NCI-H748 (cell line): ENCODE data around the gene JPH2.
"Not testable (repeated sequence)": the region's sequence is repeated elsewhere in the genome, so short reads cannot be mapped to it uniquely, and the experiment has no call there.

Source experiments
- DNase-seq: peaks from one replicate; lab custom pipeline; 2025; ENCODE audit not compliant: unreplicated experiment; lab: John Stamatoyannopoulos, UW

JPH2 gene

GRCh38 chr20:44187054-44187771 is at the start of gene JPH2:
TSS of gene JPH2 (minus strand) at chr20:44187188. CDS start at chr20:44186705, 483 bp downstream.
- DNase-seq, result no peak

DNA sequence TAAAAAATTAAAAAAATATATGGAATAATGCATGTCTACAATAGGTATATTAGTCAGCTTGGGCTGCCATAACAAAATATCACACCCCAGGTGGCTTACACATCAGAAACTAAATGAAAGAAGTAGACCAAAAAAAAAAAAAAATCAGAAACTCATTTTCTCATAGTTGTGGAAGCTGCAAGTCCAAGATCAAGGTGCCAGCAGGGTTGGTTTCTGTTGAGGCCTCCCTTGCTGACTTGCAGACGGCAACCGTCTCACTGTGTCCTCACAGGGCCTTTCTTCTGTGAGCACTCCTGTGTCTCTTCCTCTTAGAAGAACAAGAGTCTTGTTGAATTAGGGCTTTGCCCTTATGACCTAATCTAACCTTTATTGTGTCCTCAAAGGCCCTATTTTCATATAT is 48.7 kb upstream of the JPH2 start:
- no peak for DNase-seq

DNA sequence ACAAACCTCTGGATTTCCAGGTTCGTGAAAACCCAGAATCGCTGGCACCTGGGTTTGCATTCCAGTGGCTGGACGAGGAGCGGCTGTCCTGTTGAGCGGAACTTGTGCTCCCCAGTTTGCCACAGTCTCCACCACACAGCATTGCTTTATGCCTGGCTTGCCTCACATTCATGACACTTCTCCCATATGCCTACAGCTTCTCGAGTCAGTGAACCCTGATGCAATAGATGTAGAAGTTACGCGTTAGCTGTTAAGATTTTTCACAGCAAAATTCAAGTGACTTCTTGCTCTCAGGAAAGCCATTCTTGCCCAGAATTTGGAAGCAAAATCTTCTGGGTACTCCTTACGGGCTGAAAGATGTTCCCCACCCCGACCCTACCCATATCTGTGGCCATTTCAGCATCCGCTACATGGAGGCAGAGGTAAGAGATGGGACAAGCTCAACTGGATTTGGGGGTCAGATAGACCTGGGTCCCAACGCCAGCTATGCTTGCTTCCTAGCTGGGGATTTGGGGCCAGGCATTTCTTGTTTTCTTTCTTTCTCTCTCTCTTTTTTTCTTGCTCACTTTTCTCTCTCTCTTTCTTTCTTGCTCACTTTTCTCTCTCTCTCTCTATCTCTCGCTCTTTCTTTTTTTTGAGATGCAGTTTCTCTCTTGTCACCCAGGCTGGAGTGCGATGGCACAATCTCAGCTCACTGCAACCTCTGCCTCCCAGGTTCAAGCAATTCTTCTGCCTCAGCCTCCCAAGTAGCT is 47.8 kb upstream of the JPH2 start:
- DNase-seq, result no peak

DNA sequence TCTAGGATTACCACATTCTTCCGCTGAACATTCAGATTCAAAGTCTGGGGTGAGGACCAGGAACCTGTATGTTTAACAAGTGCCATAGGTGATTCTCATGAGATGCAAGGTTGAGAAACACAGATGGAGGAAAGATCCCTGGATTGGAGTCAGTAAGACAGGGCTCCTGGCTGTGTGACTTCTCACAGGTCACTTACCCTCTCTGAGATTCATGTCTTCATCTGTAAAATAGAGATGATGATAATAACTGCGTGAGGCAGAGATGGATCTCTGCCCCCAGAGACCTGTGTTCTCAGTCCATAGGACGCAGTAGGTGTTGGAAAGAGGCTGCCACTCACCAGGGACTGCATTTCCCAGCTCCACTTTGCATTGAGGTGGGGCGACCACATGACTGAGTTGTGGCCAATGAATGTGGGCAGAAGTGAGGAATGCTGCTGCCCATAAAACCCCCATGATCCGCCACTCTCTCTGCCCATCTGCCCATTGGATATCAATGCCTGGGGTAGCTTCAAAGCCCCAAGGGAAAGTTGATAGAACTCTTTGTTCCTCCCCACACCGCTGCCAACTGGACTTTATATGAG is 46.5 kb upstream of the JPH2 start:
- no peak for DNase-seq

DNA sequence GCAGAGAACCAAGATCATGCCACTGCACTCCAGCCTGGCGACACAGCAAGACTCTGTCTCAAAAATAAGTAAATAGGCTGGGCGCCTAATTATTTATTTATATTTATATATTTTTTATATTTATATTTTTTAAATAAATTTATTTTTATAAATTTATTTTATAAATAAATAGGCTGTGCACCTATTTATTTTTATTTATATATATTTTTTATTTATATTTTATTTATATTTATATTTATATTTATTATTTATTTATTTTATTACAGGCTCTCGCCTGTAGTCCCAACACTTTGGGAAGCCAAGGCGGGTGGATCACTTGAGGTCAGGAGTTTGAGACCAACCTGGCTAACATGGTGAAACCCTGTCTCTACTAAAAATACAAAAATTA is 45.5 kb upstream of the JPH2 start:
- not testable (repeated sequence) for DNase-seq

- no peak for DNase-seq
Observed at GRCh38 chr20:44231713-44232468, 44.9 kb upstream of the JPH2 start.

DNA sequence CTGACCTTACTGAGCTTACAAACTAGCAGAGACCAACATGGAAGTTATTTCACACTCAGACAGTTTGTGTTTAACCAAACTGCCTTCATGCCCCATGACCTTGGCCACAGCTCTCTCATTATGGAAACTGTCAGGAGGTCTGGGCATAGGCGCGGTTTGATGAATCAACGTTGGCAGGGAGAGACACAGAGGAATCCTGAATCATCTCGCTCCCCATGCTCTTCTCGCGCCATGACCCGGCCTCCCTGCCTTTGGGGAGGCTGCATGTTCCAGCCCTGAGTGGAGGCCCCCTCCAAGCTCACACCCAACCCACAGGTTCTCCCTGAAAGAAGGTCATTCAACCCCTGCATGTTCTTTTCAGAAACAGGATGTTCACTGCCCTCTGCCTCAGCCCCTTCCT is 44.2 kb upstream of the JPH2 start:
- DNase-seq, result no peak

DNA sequence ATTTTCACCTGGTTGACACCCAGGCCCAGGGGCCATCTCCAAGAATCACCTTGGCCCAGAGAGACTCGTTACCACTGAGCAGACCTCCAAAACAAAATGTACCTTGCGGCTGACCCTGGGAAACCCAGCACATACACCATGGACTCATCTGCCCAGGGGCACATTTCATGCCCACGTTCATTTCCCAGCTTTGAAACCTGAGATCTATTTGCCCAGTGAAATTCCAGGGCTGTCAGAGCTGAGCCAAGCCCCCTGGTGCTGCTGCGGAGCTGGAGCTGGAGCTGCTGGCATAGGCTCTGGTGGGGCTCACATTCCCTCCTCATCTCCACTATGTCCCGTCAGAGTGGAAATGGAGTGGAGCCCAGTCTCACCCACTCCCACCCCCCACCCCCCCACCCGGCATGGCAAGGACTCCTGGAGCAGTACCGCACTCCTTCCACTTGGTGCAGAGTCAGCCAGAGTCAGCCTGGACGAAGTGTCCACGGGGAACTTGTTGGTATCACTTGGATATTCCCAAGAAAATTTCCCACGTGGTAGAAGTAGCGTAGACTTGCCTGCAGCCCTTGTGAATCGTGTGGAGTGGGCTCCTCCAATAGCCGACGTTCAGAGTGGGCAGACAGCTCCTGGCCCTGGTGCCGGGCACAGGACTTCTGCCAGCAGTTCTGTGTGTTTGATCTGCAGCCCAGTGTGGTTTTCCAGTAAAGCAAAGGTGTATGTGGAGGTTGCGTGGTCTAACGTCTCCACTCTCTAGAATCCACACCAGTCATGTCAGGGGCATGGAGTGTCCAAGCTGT is 41.7 kb upstream of the JPH2 start:
- no peak for DNase-seq

DNA sequence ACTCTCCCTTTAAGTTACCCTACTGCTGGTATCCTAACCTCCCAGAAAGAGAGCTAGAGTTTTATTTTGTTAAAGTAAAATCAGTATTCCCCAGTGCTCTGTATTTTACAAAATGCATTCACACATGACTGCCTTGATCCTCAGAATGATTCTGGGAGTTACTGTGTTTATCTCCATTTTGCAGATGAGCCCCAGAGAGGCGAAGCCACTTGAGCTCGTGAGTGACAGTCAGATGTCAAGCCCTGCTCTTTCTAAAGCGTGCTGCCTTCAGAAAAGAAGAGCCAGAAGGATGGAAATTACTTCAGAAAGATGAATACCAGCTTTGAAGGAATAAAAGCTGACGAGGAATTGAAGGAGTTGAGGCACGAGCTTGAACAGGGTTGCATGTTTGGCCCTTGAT is 37.6 kb upstream of the JPH2 start:
- DNase-seq, result no peak

DNA sequence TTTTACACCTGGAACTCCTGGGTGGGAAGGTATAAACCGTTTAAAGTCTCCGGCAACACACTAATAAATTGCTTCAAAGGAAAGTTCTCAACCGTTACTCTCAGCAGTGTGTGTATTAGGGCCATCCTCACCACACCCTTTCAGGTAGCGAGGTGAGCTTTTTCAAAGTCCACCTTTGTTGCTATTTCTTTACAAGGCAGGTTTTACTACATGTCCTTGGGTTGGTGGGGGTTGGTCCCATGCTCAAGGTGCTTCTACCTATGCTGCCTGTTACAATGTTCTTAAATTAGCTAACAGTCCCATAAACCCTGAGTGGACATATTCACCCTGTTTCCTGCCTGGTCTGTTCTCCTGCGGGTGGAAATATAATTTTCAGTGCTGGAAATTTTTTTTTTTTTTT is 36.7 kb upstream of the JPH2 start:
- DNase-seq, result no peak

DNA sequence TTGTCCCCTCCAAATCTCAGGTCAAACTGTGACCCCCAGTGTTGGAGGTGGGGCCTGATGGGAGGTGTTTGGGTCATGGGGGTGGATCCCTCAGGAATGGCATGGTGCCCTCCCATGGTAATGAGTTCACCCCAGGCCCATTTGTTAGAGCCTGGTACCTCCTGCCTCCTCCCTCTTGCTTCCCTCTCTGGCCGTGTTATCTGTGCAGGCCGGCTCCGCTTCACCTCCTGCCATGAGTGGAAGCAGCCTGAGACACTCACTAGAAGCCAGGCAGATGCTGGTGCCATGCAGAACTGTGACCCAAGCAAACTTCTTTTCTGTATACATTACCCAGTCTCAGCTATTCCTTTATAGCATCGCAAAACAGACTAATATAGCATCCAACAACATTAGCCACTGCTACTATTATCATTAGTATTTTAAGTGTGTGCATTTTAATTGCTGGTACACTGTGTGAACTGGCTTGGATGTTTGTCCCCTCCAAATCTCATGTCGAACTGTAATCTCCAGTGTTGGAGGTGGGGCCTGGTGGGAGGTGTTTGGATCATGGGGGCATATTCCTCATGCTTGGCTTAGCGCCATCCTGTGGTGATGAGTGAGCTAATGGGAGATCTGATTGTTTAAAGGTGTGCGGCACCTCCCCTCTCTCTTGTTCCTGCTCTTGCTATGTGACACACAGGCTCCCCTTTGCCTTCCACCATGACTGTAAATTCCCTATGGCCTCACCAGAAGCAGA is 35.8 kb upstream of the JPH2 start:
- DNase-seq, result peak; percentile 14

GRCh38 chr20:44222027-44222426 is 35.0 kb upstream of the JPH2 start:
- DNase-seq, result no peak

- DNase-seq, result no peak
Observed at GRCh38 chr20:44221368-44221954, 34.5 kb upstream of the JPH2 start.

DNA sequence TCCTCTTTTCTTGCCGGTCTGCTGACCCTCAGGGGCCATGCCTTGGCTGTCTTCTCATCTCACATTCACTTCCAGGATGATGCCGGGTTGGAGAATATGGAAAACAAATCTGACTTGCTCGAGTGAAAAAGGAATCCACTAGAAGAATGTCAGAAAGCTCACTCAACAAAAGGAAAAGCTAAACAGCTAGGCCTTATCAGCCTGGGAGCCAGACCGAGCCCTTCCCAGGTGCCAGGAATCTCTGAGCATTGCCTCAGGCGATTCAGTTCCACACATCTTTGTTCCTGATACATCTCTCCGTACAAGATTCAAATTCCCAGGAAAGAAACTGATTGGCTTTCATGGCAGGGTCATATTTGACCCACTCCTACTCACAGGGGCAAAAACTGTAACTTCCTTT is 32.8 kb upstream of the JPH2 start:
- no peak for DNase-seq

DNA sequence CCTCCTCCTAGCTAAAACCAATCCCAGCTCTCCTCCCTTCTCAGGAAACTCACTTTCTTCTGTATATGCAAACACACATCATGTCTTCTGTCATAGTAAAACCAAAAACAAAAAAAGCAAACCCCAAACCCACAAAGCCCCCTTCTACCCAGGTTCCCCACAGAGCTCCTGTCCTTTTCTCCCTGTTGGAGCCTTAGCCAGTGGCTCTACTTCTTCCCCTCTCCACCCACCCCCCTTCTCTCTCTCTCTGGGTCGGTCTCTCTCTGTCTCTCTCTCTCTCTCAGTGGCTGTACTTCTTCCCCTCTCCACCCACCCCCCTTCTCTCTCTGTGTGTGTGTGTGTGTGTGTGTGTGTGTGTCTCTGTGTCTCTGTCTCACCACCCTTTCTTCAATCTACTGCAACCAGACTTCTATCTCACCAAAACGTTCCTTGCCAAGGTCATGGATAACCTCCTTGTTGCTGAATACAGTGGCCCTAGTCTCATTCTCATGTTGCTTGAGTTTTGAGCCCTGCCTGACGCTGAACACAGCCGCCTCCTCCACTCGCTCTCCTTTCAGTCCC is 32.3 kb upstream of the JPH2 start:
- DNase-seq, result no peak

DNA sequence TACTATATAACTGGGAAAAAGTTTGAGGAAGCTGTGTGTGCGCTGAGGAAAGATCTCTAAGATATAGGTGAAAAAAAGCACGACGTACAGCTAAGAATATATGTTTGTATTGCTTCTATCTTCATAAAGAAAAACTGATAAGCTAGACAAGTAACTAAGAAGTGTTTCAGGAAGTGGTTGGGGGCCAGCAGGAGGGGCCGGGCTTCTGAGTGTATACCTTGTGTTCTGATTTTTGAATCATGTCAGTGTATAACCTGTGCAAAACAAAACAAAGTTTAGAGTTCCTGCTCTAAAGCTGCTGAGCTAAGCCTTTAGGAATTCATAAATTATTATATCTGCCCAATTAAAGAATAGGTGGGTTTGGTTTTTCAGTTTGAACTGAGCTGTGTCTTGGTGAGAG is 31.5 kb upstream of the JPH2 start:
- DNase-seq, result no peak

GRCh38 chr20:44217342-44218092 is 30.5 kb upstream of the JPH2 start:
- peak; percentile 69 for DNase-seq

DNA sequence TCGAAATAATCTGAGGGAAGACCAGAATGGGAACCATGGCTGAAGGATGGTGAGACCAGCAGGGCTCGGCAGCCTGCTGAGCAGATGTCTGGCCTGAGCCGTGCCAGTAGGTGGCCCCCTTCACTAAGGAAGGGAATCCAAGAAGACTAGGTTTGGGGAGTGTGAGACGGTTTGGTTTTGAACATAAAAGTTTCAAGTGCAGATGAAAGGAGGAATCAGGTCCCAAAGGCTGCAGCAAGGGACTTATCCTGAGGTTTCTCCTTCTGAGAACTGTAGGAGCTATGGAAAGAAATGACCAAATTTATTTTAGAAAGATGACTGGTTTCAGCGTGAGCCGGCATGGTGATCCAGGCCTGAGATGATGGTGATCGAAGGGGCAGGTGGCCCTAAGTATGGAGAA is 28.1 kb upstream of the JPH2 start:
- DNase-seq, result peak; percentile 57

DNA sequence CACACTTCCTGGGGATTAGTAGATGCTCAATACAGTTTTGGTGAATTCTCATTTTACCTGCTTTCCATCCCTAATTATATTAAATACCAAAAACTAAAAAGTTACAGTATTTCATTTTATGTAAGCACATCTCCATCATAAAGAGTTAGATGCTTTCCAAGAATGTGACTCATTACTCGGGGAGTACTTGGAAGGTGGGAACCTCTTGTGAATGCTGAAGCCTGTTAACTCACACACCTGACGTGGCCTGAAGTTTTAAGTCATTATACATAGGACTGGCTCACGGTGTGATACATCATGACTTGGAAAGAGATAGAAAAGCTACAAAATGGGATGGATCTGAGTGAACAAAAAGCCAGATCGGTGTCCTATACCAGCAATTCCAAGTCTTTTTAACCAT is 25.8 kb upstream of the JPH2 start:
- DNase-seq, result no peak
